GM23338 (cell line): ENCODE measurements around the gene NINJ1. TPM values are rescaled to one million over a fixed set of nuclear protein-coding genes. Genes with fewer than 3 reads are reported as not detected.

Experiments used
- ATAC-seq: fragments of 200-7000 bp; cut with Tn5 transposase; 3 replicates; pipeline ENCODE4 v1.9.1; 2020
- DNase-seq: peaks from one replicate; pipeline ENCODE4 v3.0.0-alpha.2; 2015; ENCODE audit warnings: low spot score
- H2AFZ ChIP-seq: fragments of 200-600 bp; sonication (generic); 2 replicates; pipeline ENCODE4 v1.8.0; 2016; ENCODE audit warnings: antibody characterized with exemption, mild to moderate bottlenecking, moderate library complexity
- H3F3A ChIP-seq: fragments of 200-600 bp; sonication (generic); replicated peaks from 2 replicates; pipeline ENCODE4 v1.8.0; 2017; ENCODE audit warnings: antibody characterized with exemption, mixed run types, low read depth
- H3K27ac ChIP-seq: fragments of 200-600 bp; sonication (generic); 2 replicates; pipeline ENCODE4 v1.6.1; 2016; ENCODE audit warnings: low read depth
- H3K27me3 ChIP-seq: fragments of 200-600 bp; sonication (generic); 2 replicates; pipeline ENCODE4 v1.8.0; 2016; ENCODE audit warnings: mild to moderate bottlenecking, mixed run types, moderate library complexity; ENCODE audit not compliant: insufficient read depth
- H3K36me3 ChIP-seq: fragments of 200-600 bp; sonication (generic); 2 replicates; pipeline ENCODE4 v1.8.0; 2016; ENCODE audit warnings: mild to moderate bottlenecking; ENCODE audit not compliant: insufficient read depth
- H3K4me1 ChIP-seq: fragments of 200-600 bp; sonication (generic); 2 replicates; pipeline ENCODE4 v1.8.0; 2016; ENCODE audit warnings: mild to moderate bottlenecking, moderate library complexity; ENCODE audit not compliant: insufficient read depth
- H3K4me2 ChIP-seq: fragments of 200-600 bp; sonication (generic); 2 replicates; pipeline ENCODE4 v1.7.1; 2017; ENCODE audit warnings: mixed run types
- H3K4me3 ChIP-seq: fragments of 200-600 bp; sonication (generic); 2 replicates; pipeline ENCODE4 v1.6.1; 2016; ENCODE audit warnings: mixed run types
- H3K79me2 ChIP-seq: fragments of 200-600 bp; sonication (generic); replicated peaks from 2 replicates; pipeline ENCODE4 v1.8.0; 2017; ENCODE audit warnings: mild to moderate bottlenecking; ENCODE audit not compliant: insufficient read depth
- H3K9me2 ChIP-seq: fragments of 200-600 bp; sonication (generic); 2 replicates; pipeline ENCODE4 v1.8.0; 2017; ENCODE audit not compliant: insufficient read depth
- H4K20me1 ChIP-seq: fragments of 200-600 bp; sonication (generic); replicated peaks from 2 replicates; pipeline ENCODE4 v1.8.0; 2017; ENCODE audit warnings: mild to moderate bottlenecking; ENCODE audit not compliant: insufficient read depth
- H3K27ac Mint-ChIP-seq: 2 replicates; pipeline ENCODE4 v1.8.0; 2020; ENCODE audit warnings: inconsistent platforms, mild to moderate bottlenecking, moderate library complexity, mixed read lengths
- H3K27me3 Mint-ChIP-seq: 3 replicates; pipeline ENCODE4 v1.8.0; 2022; ENCODE audit warnings: low read depth, mild to moderate bottlenecking, moderate library complexity, mixed read lengths, inconsistent platforms; ENCODE audit not compliant: insufficient read depth, poor library complexity
- H3K36me3 Mint-ChIP-seq: 3 replicates; pipeline ENCODE4 v1.8.0; 2021; ENCODE audit warnings: low read depth, mild to moderate bottlenecking, inconsistent platforms, moderate library complexity, mixed read lengths
- H3K4me1 Mint-ChIP-seq: 3 replicates; pipeline ENCODE4 v1.8.0; 2020; ENCODE audit warnings: mild to moderate bottlenecking, inconsistent platforms, mixed read lengths
- H3K4me3 Mint-ChIP-seq: 3 replicates; pipeline ENCODE4 v1.8.0; 2021; ENCODE audit warnings: moderate library complexity, mild to moderate bottlenecking, inconsistent platforms, mixed read lengths
- H3K9me3 Mint-ChIP-seq: 3 replicates; pipeline ENCODE4 v1.8.0; 2020; ENCODE audit warnings: moderate library complexity, mild to moderate bottlenecking, inconsistent platforms, mixed read lengths
- CREB1 ChIP-seq: fragments of 250-450 bp; sonication (Bioruptor Pico); IDR thresholded peaks from 2 replicates; pipeline ENCODE4 v1.5.0; 2020; ENCODE audit warnings: low read depth, mild to moderate bottlenecking, moderate library complexity
- EZH2 ChIP-seq: fragments of 200-600 bp; sonication (generic); IDR thresholded peaks from one replicate; pipeline ENCODE4 v1.8.0; 2017; ENCODE audit warnings: antibody characterized with exemption, mild to moderate bottlenecking, low read depth; ENCODE audit not compliant: unreplicated experiment
- EZH2phosphoT487 ChIP-seq: fragments of 200-600 bp; sonication (generic); IDR thresholded peaks from one replicate; pipeline ENCODE4 v1.8.1; 2018; ENCODE audit warnings: antibody characterized with exemption; ENCODE audit not compliant: unreplicated experiment
- JUNB ChIP-seq: IDR thresholded peaks from one replicate; pipeline ENCODE4 v1.6.1; 2016; ENCODE audit warnings: antibody characterized with exemption; ENCODE audit not compliant: unreplicated experiment
- NANOG ChIP-seq: IDR thresholded peaks from 2 replicates; pipeline ENCODE4 v1.6.1; 2016; ENCODE audit warnings: antibody characterized with exemption, borderline replicate concordance
- POLR2AphosphoS5 ChIP-seq: IDR thresholded peaks from 2 replicates; pipeline ENCODE4 v1.6.1; 2016; ENCODE audit warnings: antibody characterized with exemption, low read depth
- STAT1 ChIP-seq: IDR thresholded peaks from one replicate; pipeline ENCODE4 v1.6.1; 2016; ENCODE audit warnings: antibody characterized with exemption; ENCODE audit not compliant: unreplicated experiment
- ZNF114 ChIP-seq: fragments of 250-450 bp; sonication (Bioruptor Pico); IDR thresholded peaks from 2 replicates; pipeline ENCODE4 v1.5.0; 2020; ENCODE audit warnings: mild to moderate bottlenecking, moderate library complexity
- ZNF331 ChIP-seq: fragments of 250-450 bp; sonication (Bioruptor Pico); IDR thresholded peaks from 2 replicates; pipeline ENCODE4 v1.5.0; 2020; ENCODE audit warnings: low read depth, mild to moderate bottlenecking, moderate library complexity
- polyA plus RNA-seq: library from polyadenylated mRNA; unstranded; fragments of >200 nt; fragmentation: Nextera tagmentation; extraction: Ambion mirVana; gene quantifications from 2 replicates; pipeline ENCODE4 v1.2.1, GENCODE V29; 2016
- total RNA-seq: library from RNA; depleted of rRNA; stranded (reverse); fragments of >200 nt; shearing (Covaris generic); gene quantifications from 2 replicates; pipeline ENCODE4 v1.2.3, GENCODE V29; 2014
- TF ChIP-seq, protein P1 (sequence below), 2 experiments: fragments of 200-600 bp in 1 of 2; sonication (generic) in 1 of 2; conservative IDR thresholded peaks; 2 replicates each; pipeline versions ENCODE4 v1.5.1 to v1.6.1; 2016 to 2017; ENCODE audit warnings: antibody characterized with exemption in 2 of 2, low read depth in 2 of 2, mild to moderate bottlenecking in 2 of 2, moderate library complexity in 1 of 2
- TF ChIP-seq, protein P2 (sequence below): IDR thresholded peaks from one replicate; pipeline ENCODE4 v1.6.1; 2018; ENCODE audit warnings: antibody characterized with exemption; ENCODE audit not compliant: unreplicated experiment
- TF ChIP-seq, protein P3 (sequence below): fragments of 250-450 bp; sonication (Bioruptor Pico); IDR thresholded peaks from 2 replicates; pipeline ENCODE4 v1.5.0; 2020; ENCODE audit warnings: mild to moderate bottlenecking, moderate library complexity
- TF ChIP-seq, protein P4 (sequence below): IDR thresholded peaks from 2 replicates; pipeline ENCODE4 v1.6.1; 2016; ENCODE audit warnings: antibody characterized with exemption

NINJ1 gene
- total and polyA plus RNA-seq, 2 experiments from 2014 or later, result 36.3 to 39.7 TPM

DNA sequence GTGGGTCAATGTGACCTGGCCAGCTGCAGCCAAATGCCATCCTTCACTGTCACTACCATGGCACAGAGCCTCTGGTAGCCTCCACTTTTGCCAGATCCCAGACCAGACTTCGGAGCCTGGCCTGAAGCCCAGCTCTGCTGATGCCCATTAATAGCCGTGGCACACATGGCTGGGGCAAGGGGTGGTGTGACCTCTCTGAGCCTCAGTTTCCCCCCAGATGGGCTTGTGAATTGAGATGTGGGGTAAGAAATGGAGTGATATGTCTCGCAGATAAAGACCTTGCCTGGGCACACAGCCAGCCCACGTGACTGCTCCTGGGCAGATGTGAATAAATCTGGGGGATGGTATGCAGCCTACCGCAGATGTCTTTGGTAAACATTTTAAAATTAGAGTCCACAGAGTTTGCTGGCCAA lies 61.7 kb downstream of the NINJ1 start:
- H3F3A ChIP-seq, result no peaks in the 10 kb centered on the region
- no peak for ATAC-seq
- no peak overlapping the region for H3K27ac ChIP-seq
- H3K79me2 ChIP-seq, result no peaks in the 10 kb centered on the region
- no peaks in the 10 kb centered on the region for H3K9me2 ChIP-seq
- H3K27me3 Mint-ChIP-seq, result peaks cover 6% of the 10 kb centered on the region
- TF ChIP-seq, protein P1, sequence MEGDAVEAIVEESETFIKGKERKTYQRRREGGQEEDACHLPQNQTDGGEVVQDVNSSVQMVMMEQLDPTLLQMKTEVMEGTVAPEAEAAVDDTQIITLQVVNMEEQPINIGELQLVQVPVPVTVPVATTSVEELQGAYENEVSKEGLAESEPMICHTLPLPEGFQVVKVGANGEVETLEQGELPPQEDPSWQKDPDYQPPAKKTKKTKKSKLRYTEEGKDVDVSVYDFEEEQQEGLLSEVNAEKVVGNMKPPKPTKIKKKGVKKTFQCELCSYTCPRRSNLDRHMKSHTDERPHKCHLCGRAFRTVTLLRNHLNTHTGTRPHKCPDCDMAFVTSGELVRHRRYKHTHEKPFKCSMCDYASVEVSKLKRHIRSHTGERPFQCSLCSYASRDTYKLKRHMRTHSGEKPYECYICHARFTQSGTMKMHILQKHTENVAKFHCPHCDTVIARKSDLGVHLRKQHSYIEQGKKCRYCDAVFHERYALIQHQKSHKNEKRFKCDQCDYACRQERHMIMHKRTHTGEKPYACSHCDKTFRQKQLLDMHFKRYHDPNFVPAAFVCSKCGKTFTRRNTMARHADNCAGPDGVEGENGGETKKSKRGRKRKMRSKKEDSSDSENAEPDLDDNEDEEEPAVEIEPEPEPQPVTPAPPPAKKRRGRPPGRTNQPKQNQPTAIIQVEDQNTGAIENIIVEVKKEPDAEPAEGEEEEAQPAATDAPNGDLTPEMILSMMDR (conservative IDR thresholded peaks at IDR 0.05; ENCODE audit: low read depth in 2 of 2), result no peak
- no peak for TF ChIP-seq JUNB
- TF ChIP-seq CREB1 (CRISPR knock-in tag), result no peak
- TF ChIP-seq, protein P2, sequence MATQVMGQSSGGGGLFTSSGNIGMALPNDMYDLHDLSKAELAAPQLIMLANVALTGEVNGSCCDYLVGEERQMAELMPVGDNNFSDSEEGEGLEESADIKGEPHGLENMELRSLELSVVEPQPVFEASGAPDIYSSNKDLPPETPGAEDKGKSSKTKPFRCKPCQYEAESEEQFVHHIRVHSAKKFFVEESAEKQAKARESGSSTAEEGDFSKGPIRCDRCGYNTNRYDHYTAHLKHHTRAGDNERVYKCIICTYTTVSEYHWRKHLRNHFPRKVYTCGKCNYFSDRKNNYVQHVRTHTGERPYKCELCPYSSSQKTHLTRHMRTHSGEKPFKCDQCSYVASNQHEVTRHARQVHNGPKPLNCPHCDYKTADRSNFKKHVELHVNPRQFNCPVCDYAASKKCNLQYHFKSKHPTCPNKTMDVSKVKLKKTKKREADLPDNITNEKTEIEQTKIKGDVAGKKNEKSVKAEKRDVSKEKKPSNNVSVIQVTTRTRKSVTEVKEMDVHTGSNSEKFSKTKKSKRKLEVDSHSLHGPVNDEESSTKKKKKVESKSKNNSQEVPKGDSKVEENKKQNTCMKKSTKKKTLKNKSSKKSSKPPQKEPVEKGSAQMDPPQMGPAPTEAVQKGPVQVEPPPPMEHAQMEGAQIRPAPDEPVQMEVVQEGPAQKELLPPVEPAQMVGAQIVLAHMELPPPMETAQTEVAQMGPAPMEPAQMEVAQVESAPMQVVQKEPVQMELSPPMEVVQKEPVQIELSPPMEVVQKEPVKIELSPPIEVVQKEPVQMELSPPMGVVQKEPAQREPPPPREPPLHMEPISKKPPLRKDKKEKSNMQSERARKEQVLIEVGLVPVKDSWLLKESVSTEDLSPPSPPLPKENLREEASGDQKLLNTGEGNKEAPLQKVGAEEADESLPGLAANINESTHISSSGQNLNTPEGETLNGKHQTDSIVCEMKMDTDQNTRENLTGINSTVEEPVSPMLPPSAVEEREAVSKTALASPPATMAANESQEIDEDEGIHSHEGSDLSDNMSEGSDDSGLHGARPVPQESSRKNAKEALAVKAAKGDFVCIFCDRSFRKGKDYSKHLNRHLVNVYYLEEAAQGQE, result no peak
- TF ChIP-seq ZNF331 (CRISPR knock-in tag), result no peak
- TF ChIP-seq EZH2, result no peak
- no peak for TF ChIP-seq NANOG
- no peak for TF ChIP-seq POLR2AphosphoS5
- TF ChIP-seq ZNF114, result no peak
- TF ChIP-seq, protein P3, sequence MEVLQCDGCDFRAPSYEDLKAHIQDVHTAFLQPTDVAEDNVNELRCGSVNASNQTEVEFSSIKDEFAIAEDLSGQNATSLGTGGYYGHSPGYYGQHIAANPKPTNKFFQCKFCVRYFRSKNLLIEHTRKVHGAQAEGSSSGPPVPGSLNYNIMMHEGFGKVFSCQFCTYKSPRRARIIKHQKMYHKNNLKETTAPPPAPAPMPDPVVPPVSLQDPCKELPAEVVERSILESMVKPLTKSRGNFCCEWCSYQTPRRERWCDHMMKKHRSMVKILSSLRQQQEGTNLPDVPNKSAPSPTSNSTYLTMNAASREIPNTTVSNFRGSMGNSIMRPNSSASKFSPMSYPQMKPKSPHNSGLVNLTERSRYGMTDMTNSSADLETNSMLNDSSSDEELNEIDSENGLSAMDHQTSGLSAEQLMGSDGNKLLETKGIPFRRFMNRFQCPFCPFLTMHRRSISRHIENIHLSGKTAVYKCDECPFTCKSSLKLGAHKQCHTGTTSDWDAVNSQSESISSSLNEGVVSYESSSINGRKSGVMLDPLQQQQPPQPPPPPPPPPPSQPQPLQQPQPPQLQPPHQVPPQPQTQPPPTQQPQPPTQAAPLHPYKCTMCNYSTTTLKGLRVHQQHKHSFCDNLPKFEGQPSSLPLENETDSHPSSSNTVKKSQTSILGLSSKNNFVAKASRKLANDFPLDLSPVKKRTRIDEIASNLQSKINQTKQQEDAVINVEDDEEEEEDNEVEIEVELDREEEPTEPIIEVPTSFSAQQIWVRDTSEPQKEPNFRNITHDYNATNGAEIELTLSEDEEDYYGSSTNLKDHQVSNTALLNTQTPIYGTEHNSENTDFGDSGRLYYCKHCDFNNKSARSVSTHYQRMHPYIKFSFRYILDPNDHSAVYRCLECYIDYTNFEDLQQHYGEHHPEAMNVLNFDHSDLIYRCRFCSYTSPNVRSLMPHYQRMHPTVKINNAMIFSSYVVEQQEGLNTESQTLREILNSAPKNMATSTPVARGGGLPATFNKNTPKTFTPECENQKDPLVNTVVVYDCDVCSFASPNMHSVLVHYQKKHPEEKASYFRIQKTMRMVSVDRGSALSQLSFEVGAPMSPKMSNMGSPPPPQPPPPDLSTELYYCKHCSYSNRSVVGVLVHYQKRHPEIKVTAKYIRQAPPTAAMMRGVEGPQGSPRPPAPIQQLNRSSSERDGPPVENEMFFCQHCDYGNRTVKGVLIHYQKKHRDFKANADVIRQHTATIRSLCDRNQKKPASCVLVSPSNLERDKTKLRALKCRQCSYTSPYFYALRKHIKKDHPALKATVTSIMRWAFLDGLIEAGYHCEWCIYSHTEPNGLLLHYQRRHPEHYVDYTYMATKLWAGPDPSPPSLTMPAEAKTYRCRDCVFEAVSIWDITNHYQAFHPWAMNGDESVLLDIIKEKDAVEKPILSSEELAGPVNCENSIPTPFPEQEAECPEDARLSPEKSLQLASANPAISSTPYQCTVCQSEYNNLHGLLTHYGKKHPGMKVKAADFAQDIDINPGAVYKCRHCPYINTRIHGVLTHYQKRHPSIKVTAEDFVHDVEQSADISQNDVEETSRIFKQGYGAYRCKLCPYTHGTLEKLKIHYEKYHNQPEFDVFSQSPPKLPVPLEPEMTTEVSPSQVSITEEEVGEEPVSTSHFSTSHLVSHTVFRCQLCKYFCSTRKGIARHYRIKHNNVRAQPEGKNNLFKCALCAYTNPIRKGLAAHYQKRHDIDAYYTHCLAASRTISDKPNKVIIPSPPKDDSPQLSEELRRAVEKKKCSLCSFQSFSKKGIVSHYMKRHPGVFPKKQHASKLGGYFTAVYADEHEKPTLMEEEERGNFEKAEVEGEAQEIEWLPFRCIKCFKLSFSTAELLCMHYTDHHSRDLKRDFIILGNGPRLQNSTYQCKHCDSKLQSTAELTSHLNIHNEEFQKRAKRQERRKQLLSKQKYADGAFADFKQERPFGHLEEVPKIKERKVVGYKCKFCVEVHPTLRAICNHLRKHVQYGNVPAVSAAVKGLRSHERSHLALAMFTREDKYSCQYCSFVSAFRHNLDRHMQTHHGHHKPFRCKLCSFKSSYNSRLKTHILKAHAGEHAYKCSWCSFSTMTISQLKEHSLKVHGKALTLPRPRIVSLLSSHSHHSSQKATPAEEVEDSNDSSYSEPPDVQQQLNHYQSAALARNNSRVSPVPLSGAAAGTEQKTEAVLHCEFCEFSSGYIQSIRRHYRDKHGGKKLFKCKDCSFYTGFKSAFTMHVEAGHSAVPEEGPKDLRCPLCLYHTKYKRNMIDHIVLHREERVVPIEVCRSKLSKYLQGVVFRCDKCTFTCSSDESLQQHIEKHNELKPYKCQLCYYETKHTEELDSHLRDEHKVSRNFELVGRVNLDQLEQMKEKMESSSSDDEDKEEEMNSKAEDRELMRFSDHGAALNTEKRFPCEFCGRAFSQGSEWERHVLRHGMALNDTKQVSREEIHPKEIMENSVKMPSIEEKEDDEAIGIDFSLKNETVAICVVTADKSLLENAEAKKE (CRISPR knock-in tag), result no peak
- TF ChIP-seq EZH2phosphoT487, result no peak
- TF ChIP-seq, protein P4, sequence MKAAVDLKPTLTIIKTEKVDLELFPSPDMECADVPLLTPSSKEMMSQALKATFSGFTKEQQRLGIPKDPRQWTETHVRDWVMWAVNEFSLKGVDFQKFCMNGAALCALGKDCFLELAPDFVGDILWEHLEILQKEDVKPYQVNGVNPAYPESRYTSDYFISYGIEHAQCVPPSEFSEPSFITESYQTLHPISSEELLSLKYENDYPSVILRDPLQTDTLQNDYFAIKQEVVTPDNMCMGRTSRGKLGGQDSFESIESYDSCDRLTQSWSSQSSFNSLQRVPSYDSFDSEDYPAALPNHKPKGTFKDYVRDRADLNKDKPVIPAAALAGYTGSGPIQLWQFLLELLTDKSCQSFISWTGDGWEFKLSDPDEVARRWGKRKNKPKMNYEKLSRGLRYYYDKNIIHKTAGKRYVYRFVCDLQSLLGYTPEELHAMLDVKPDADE, result no peak
- no peak for TF ChIP-seq STAT1
- no peaks in the 10 kb centered on the region for H3K27me3 ChIP-seq
- H3K4me2 ChIP-seq, result no peak overlapping the region
- H3K9me3 Mint-ChIP-seq, result no peaks in the 10 kb centered on the region; the same call in 2 of the 3 replicates
- H3K4me1 Mint-ChIP-seq, result no peaks in the 10 kb centered on the region
- no peaks in the 10 kb centered on the region for H3K36me3 ChIP-seq
- no peaks in the 10 kb centered on the region for H4K20me1 ChIP-seq
- H3K4me3 Mint-ChIP-seq, result no peak overlapping the region
- no peak overlapping the region for H3K4me3 ChIP-seq
- H3K27ac Mint-ChIP-seq, result no peak overlapping the region
- DNase-seq, result no peak
- no peak overlapping the region for H2AFZ ChIP-seq
- no peaks in the 10 kb centered on the region for H3K36me3 Mint-ChIP-seq
- no peaks in the 10 kb centered on the region for H3K4me1 ChIP-seq
